GM04503 (cell line): ENCODE results near the gene KDM5C.
"Not testable (repeated sequence)": the region's sequence is repeated elsewhere in the genome, so short reads cannot be mapped to it uniquely, and the experiment has no call there.

Experiments
- DNase-seq: peaks from one replicate; pipeline ENCODE4 v3.0.0-alpha.2; 2012; ENCODE audit warnings: low read depth

The KDM5C gene

GRCh38 chrX:53190363-53190960 lies 34.5 kb downstream of the KDM5C start:
- no peak for DNase-seq

- no peak for DNase-seq
These were observed 36.2 kb downstream of the KDM5C start for GRCh38 chrX:53188763-53189162.

GRCh38 chrX:53186351-53186750 lies 38.7 kb downstream of the KDM5C start:
- DNase-seq = peak; percentile 3

GRCh38 chrX:53184836-53185235 lies 40.2 kb downstream of the KDM5C start:
- peak; percentile 76 for DNase-seq

GRCh38 chrX:53171356-53171755 lies 53.7 kb downstream of the KDM5C start:
- DNase-seq = no peak

- no peak for DNase-seq
These were observed 58.9 kb downstream of the KDM5C start for GRCh38 chrX:53166103-53166502.

- not testable (repeated sequence) for DNase-seq
These were observed 60.4 kb downstream of the KDM5C start for GRCh38 chrX:53164566-53164965.

- no peak for DNase-seq
These were observed 61.6 kb downstream of the KDM5C start for GRCh38 chrX:53163436-53163835.

GRCh38 chrX:53160297-53160983 lies 64.6 kb downstream of the KDM5C start:
- no peak for DNase-seq

GRCh38 chrX:53159184-53159583 lies 65.8 kb downstream of the KDM5C start:
- DNase-seq = no peak

- no peak for DNase-seq
These were observed 68.8 kb downstream of the KDM5C start for GRCh38 chrX:53156207-53156596.

- DNase-seq = no peak
These were observed 69.3 kb downstream of the KDM5C start for GRCh38 chrX:53155512-53156206.

- no peak for DNase-seq
These were observed 71.4 kb downstream of the KDM5C start for GRCh38 chrX:53153581-53153980.
